PC-3 (cell line): Measurements from ENCODE around the gene CMTM6. TPM values are rescaled to one million over a fixed set of nuclear protein-coding genes. Genes with fewer than 3 reads are reported as not detected.

Experiments
- ATAC-seq: fragments of 200-7000 bp; cut with Tn5 transposase; 2 replicates; pipeline ENCODE4 v1.9.1; 2020; ENCODE audit warnings: mild to moderate bottlenecking, moderate library complexity
- BruUV-seq: library from RNA; stranded (reverse); fragments of 400-500 nt; replicated peaks from 2 replicates; lab custom pipeline; 2021; lab: Mats Ljungman, UMichigan
- CTCF ChIA-PET: fragments of 300-600 bp; sonication (Branson Sonifier 250); formaldehyde crosslinking; loops from one replicate; lab custom pipeline; 2022; ENCODE audit warnings: antibody characterized with exemption; lab: Charles Lee
- POLR2A ChIA-PET: fragments of 300-600 bp; sonication (Branson Sonifier 250); formaldehyde crosslinking; loops from one replicate; lab custom pipeline; 2022; ENCODE audit warnings: antibody characterized with exemption; ENCODE audit not compliant: unreplicated experiment; lab: Charles Lee
- DNase-seq: peaks from one replicate; pipeline ENCODE4 v3.0.0-alpha.2; 2015
- H2AFZ ChIP-seq: fragments of 300-600 bp; sonication (generic); 2 replicates; pipeline ENCODE4 v1.6.0; 2016; ENCODE audit warnings: antibody characterized with exemption, low read length
- H3F3A ChIP-seq: fragments of 300-600 bp; sonication (generic); one replicate; pipeline ENCODE4 v1.6.0; 2017; ENCODE audit warnings: antibody characterized with exemption, low read length, control low read depth, mild to moderate bottlenecking; ENCODE audit not compliant: unreplicated experiment
- H3K27ac ChIP-seq: fragments of 300-600 bp; sonication (generic); 2 replicates; pipeline ENCODE4 v1.5.1; 2016; ENCODE audit warnings: mild to moderate bottlenecking, low read length
- H3K27me3 ChIP-seq: fragments of 300-600 bp; sonication (generic); 2 replicates; pipeline ENCODE4 v1.6.1; 2016; ENCODE audit warnings: low read length, mixed read lengths
- H3K36me3 ChIP-seq: fragments of 300-600 bp; sonication (generic); 2 replicates; pipeline ENCODE4 v1.6.1; 2016; ENCODE audit warnings: low read depth, mixed run types, low read length, mixed read lengths
- H3K4me1 ChIP-seq: fragments of 300-600 bp; sonication (generic); 2 replicates; pipeline ENCODE4 v1.5.1; 2016; ENCODE audit warnings: low read length; ENCODE audit not compliant: insufficient read depth
- H3K4me2 ChIP-seq: fragments of 300-600 bp; sonication (generic); 2 replicates; pipeline ENCODE4 v1.6.0; 2016; ENCODE audit warnings: low read length
- H3K4me3 ChIP-seq: fragments of 300-600 bp; sonication (generic); 2 replicates; pipeline ENCODE4 v1.5.1; 2016; ENCODE audit warnings: mild to moderate bottlenecking, low read length, mixed read lengths
- H3K79me2 ChIP-seq: fragments of 300-600 bp; sonication (generic); 2 replicates; pipeline ENCODE4 v1.6.1; 2017; ENCODE audit warnings: low read length, mixed read lengths
- H3K9ac ChIP-seq: fragments of 300-600 bp; sonication (generic); 2 replicates; pipeline ENCODE4 v1.6.0; 2016; ENCODE audit warnings: mild to moderate bottlenecking, low read length
- H3K9me2 ChIP-seq: fragments of 300-600 bp; sonication (generic); replicated peaks from 2 replicates; pipeline ENCODE4 v1.6.1; 2016; ENCODE audit warnings: mixed run types, low read length, mixed read lengths
- H3K9me3 ChIP-seq: fragments of 300-600 bp; sonication (generic); 2 replicates; pipeline ENCODE4 v1.6.1; 2016; ENCODE audit warnings: low read length, mixed read lengths
- H4K20me1 ChIP-seq: fragments of 300-600 bp; sonication (generic); 2 replicates; pipeline ENCODE4 v1.6.1; 2016; ENCODE audit warnings: low read length, mixed read lengths
- CTCF ChIP-seq: fragments of 300-600 bp; sonication (generic); conservative IDR thresholded peaks from 2 replicates; pipeline ENCODE4 v1.5.1; 2017; ENCODE audit warnings: antibody characterized with exemption, low read depth, mild to moderate bottlenecking, low read length
- EZH2 ChIP-seq: fragments of 300-600 bp; sonication (generic); IDR thresholded peaks from one replicate; pipeline ENCODE4 v1.6.1; 2017; ENCODE audit warnings: antibody characterized with exemption, mild to moderate bottlenecking, low read length; ENCODE audit not compliant: unreplicated experiment
- EZH2phosphoT487 ChIP-seq: fragments of 300-600 bp; sonication (generic); IDR thresholded peaks from 2 replicates; pipeline ENCODE4 v1.6.1; 2018; ENCODE audit warnings: mild to moderate bottlenecking, antibody characterized with exemption, low read length, borderline replicate concordance
- intact Hi-C: fragments of 100-400 bp; cut with micrococcal nuclease; formaldehyde crosslinking; loops from 2 replicates; pipeline ENCODE4 v1.9.0; 2023
- total RNA-seq: library from RNA; depleted of rRNA; stranded (reverse); fragments of >200 nt; gene quantifications from 2 replicates; pipeline ENCODE4 v1.2.3, GENCODE V29; 2014

CMTM6 gene
- total RNA-seq, 1 experiment from 2014 or later, result 67.4 TPM

GRCh38 chr3:32500880-32501782 lies 1.5 kb downstream of the CMTM6 start:
- no peaks in the 10 kb centered on the region for H3F3A ChIP-seq
- peaks cover 17% of the 10 kb centered on the region; the same call in 1 of the 2 replicates for H4K20me1 ChIP-seq
- no peaks in the 10 kb centered on the region for H3K9me3 ChIP-seq
- H3K9me2 ChIP-seq, result no peaks in the 10 kb centered on the region
- TF ChIP-seq EZH2, result no peak
- no peak for TF ChIP-seq EZH2phosphoT487
- TF ChIP-seq CTCF, result no peak
- peak overlapping the region; percentile 92 for H3K4me3 ChIP-seq
- no peaks in the 10 kb centered on the region for H3K36me3 ChIP-seq
- DNase-seq (no peak), ATAC-seq (no peak)
- peak overlapping the region; percentile 92 for H3K4me2 ChIP-seq
- H2AFZ ChIP-seq, result no peak overlapping the region
- H3K27ac ChIP-seq, result no peak overlapping the region
- BruUV-seq, result TSS peak; percentile 54
- no peaks in the 10 kb centered on the region for H3K27me3 ChIP-seq
- POLR2A ChIA-PET, result interaction anchor here (0.6 kb wide), 2 partner anchors 68 to 1754 kb away, joined by 3 to 4 read pairs; no protein-coding TSS in a partner anchor
- CTCF ChIA-PET, result no interaction called here
- H3K9ac ChIP-seq, result peak overlapping the region; percentile 85
- peaks cover 20% of the 10 kb centered on the region for H3K4me1 ChIP-seq
- intact Hi-C loops, result no loop called here
- peaks cover 38% of the 10 kb centered on the region for H3K79me2 ChIP-seq

- ChIA-PET POLR2A (no interaction called here), CTCF (no interaction called here)
- Histone ChIP-seq H3F3A (no peaks in the 10 kb centered on the region), H3K9me3 (no peaks in the 10 kb centered on the region), H3K4me3 (no peak overlapping the region), H3K79me2 (peaks cover 38% of the 10 kb centered on the region), H2AFZ (no peak overlapping the region), H3K9me2 (no peaks in the 10 kb centered on the region), H3K27me3 (no peaks in the 10 kb centered on the region), H4K20me1 (peaks cover 17% of the 10 kb centered on the region; the same call in 1 of the 2 replicates), H3K9ac (no peak overlapping the region), H3K4me2 (peak overlapping the region; percentile 92), H3K4me1 (peaks cover 20% of the 10 kb centered on the region), H3K27ac (no peak overlapping the region), H3K36me3 (no peaks in the 10 kb centered on the region)
- BruUV-seq, result no TSS peak
- intact Hi-C loops, result no loop called here
- no peak for DNase-seq
- no peak for ATAC-seq
- TF ChIP-seq CTCF (no peak), EZH2phosphoT487 (no peak), EZH2 (no peak)
Measured at GRCh38 chr3:32500231-32500630, 2.4 kb downstream of the CMTM6 start.
